Fibroblast of lung (primary cell): Measurements from ENCODE around the gene PDE1A. TPM values are rescaled to one million over a fixed set of nuclear protein-coding genes. Genes with fewer than 3 reads are reported as not detected.

Experiments
- DNase-seq, 2 donors: peaks; one replicate each; pipeline versions ENCODE4 v3.0.0 to v3.0.0-alpha.2; 2010; ENCODE audit warnings: low read depth in 2 of 2
- H2AFZ ChIP-seq: 2 replicates; pipeline ENCODE4 v1.5.1; 2012; ENCODE audit warnings: low read length, control low read depth, inconsistent platforms
- H3K27ac ChIP-seq: 2 replicates; pipeline ENCODE4 v1.5.1; 2011; ENCODE audit warnings: low read length, control low read depth; ENCODE audit not compliant: insufficient read depth
- H3K27me3 ChIP-seq: 2 replicates; pipeline ENCODE4 v1.5.1; 2011; ENCODE audit warnings: mild to moderate bottlenecking, low read length; ENCODE audit not compliant: control insufficient read depth, insufficient read depth
- H3K36me3 ChIP-seq: 2 replicates; pipeline ENCODE4 v1.5.1; 2011; ENCODE audit warnings: low read length; ENCODE audit not compliant: control insufficient read depth, insufficient read depth
- H3K4me1 ChIP-seq: 2 replicates; pipeline ENCODE4 v1.5.1; 2011; ENCODE audit warnings: low read length; ENCODE audit not compliant: control insufficient read depth, insufficient read depth; ENCODE audit errors: extremely low read depth
- H3K4me2 ChIP-seq: 2 replicates; pipeline ENCODE4 v1.5.1; 2011; ENCODE audit warnings: low read length, control low read depth; ENCODE audit not compliant: insufficient read depth; ENCODE audit errors: extremely low read depth
- H3K4me3 ChIP-seq, 4 experiments: fragments of 200-600 bp in 1 of 4; sonication (generic) in 1 of 4; replicated peaks in 1 of 4; 2 replicates each; pipeline ENCODE4 v1.5.1; 2011 to 2016; ENCODE audit warnings: low read length in 4 of 4, low read depth in 3 of 4, mild to moderate bottlenecking in 3 of 4, control low read depth in 2 of 4, inconsistent platforms in 1 of 4, mixed read lengths in 1 of 4; ENCODE audit not compliant: insufficient read depth in 1 of 4; ENCODE audit errors: control extremely low read depth in 1 of 4
- H3K79me2 ChIP-seq: 2 replicates; pipeline ENCODE4 v1.5.1; 2012; ENCODE audit warnings: mild to moderate bottlenecking, low read length, inconsistent platforms; ENCODE audit not compliant: control insufficient read depth, insufficient read depth
- H3K9ac ChIP-seq: 2 replicates; pipeline ENCODE4 v1.5.1; 2011; ENCODE audit warnings: mild to moderate bottlenecking, low read length, control low read depth; ENCODE audit not compliant: insufficient read depth
- H3K9me3 ChIP-seq: 2 replicates; pipeline ENCODE4 v1.5.1; 2012; ENCODE audit warnings: low read depth, low read length; ENCODE audit not compliant: control insufficient read depth, insufficient read depth
- H4K20me1 ChIP-seq: 2 replicates; pipeline ENCODE4 v1.5.1; 2011; ENCODE audit warnings: low read length; ENCODE audit not compliant: control insufficient read depth, insufficient read depth; ENCODE audit errors: extremely low read depth
- CTCF ChIP-seq, 2 donors: IDR thresholded peaks in 1 of 2; conservative IDR thresholded peaks in 1 of 2; 1 replicate in 1 of 2; 2 replicates in 1 of 2; pipeline ENCODE4 v1.5.1; 2011 to 2012; ENCODE audit warnings: low read length in 2 of 2, control low read depth in 1 of 2, inconsistent platforms in 1 of 2, low read depth in 1 of 2, mild to moderate bottlenecking in 1 of 2
- EZH2 ChIP-seq: IDR thresholded peaks from 2 replicates; pipeline ENCODE4 v1.5.1; 2012; ENCODE audit warnings: low read length, control low read depth, mild to moderate bottlenecking; ENCODE audit errors: missing control alignments
- polyA plus RNA-seq, 2 donors: library from polyadenylated mRNA; depleted of rRNA in 1 of 2; stranded (reverse) in 1 of 2; unstranded in 1 of 2; fragments of >200 nt; gene quantifications; 2 replicates each; pipeline ENCODE4 v1.2.1, GENCODE V29; 2011 to 2012; ENCODE audit warnings: missing spikeins in 1 of 2
- total RNA-seq: library from RNA; depleted of rRNA; stranded (reverse); fragments of >200 nt; gene quantifications from 2 replicates; pipeline ENCODE4 v1.2.1, GENCODE V29; 2014

The PDE1A gene
- total and polyA plus RNA-seq, 2 donors (not counting 1 experiment from before 2014, with no cell fraction given): 4.0 to 7.1 TPM

GRCh38 chr2:182360663-182361260, 66.1 kb downstream of the PDE1A start:
- Histone ChIP-seq H3K9me3 (no peaks in the 10 kb centered on the region), H3K27me3 (no peaks in the 10 kb centered on the region), H3K36me3 (no peaks in the 10 kb centered on the region), H3K4me3 (no peak overlapping the region), H3K9ac (no peak overlapping the region), H3K27ac (no peak overlapping the region), H3K4me2 (no peak overlapping the region), H4K20me1 (no peaks in the 10 kb centered on the region), H2AFZ (no peak overlapping the region), H3K79me2 (no peaks in the 10 kb centered on the region), H3K4me1 (no peaks in the 10 kb centered on the region)
- TF ChIP-seq EZH2 (no peak), CTCF (conservative IDR thresholded peaks at IDR 0.05 in 1 of 2, IDR thresholded peaks at IDR 0.05 in 1 of 2; ENCODE audit: low read depth in 1 of 2, low read length in 2 of 2) (no peak)
- no peak for DNase-seq

GRCh38 chr2:182359990-182360662, 66.7 kb downstream of the PDE1A start:
- H3K27ac ChIP-seq: no peak overlapping the region
- H3K9me3 ChIP-seq: no peaks in the 10 kb centered on the region
- H3K4me1 ChIP-seq: no peaks in the 10 kb centered on the region
- H3K36me3 ChIP-seq: no peaks in the 10 kb centered on the region
- H3K9ac ChIP-seq: no peak overlapping the region
- H3K4me3 ChIP-seq: no peak overlapping the region
- peak; percentile 64 to 93 for DNase-seq
- H3K4me2 ChIP-seq: peak overlapping the region; percentile 18
- no peaks in the 10 kb centered on the region for H3K27me3 ChIP-seq
- H3K79me2 ChIP-seq: no peaks in the 10 kb centered on the region
- TF ChIP-seq EZH2: no peak
- no peak for TF ChIP-seq CTCF (conservative IDR thresholded peaks at IDR 0.05 in 1 of 2, IDR thresholded peaks at IDR 0.05 in 1 of 2; ENCODE audit: low read depth in 1 of 2, low read length in 2 of 2)
- no peak overlapping the region for H2AFZ ChIP-seq
- no peaks in the 10 kb centered on the region for H4K20me1 ChIP-seq

- no peak overlapping the region for H3K4me3 ChIP-seq
- H3K9ac ChIP-seq: no peak overlapping the region
- no peaks in the 10 kb centered on the region for H3K27me3 ChIP-seq
- peak overlapping the region; percentile 34 for H2AFZ ChIP-seq
- TF ChIP-seq EZH2: no peak
- peak in 1 of 2 donors; percentile 3 for TF ChIP-seq CTCF (conservative IDR thresholded peaks at IDR 0.05 in 1 of 2, IDR thresholded peaks at IDR 0.05 in 1 of 2; ENCODE audit: low read depth in 1 of 2, low read length in 2 of 2)
- no peaks in the 10 kb centered on the region for H3K4me1 ChIP-seq
- no peak overlapping the region for H3K27ac ChIP-seq
- peak overlapping the region; percentile 18 for H3K4me2 ChIP-seq
- H3K9me3 ChIP-seq: no peaks in the 10 kb centered on the region
- no peaks in the 10 kb centered on the region for H3K36me3 ChIP-seq
- H3K79me2 ChIP-seq: no peaks in the 10 kb centered on the region
- peak; percentile 60 to 80 for DNase-seq
- H4K20me1 ChIP-seq: no peaks in the 10 kb centered on the region
Observed at GRCh38 chr2:182359027-182359989, 67.5 kb downstream of the PDE1A start.
